22Rv1 (cell line): ENCODE data around the gene EXTL1.

ENCODE experiments used
- H3K27ac ChIP-seq: fragments of 450-650 bp; 2 replicates; pipeline ENCODE4 v1.5.1; 2017
- CTCF ChIP-seq: fragments of 450-650 bp; IDR thresholded peaks from 2 replicates; pipeline ENCODE4 v1.5.1; 2017; ENCODE audit warnings: mild to moderate bottlenecking
- ZFX ChIP-seq: fragments of 450-650 bp; IDR thresholded peaks from 2 replicates; pipeline ENCODE4 v1.6.1; 2017; ENCODE audit warnings: antibody characterized with exemption, borderline replicate concordance

The EXTL1 gene

GRCh38 chr1:26067432-26067911 is 45.9 kb downstream of the EXTL1 start, which contains the start of gene TRIM63:
TRIM63 (minus strand) TSS chr1:26067630; CDS start chr1:26067494, 136 bp downstream.
- no peak for TF ChIP-seq CTCF
- TF ChIP-seq ZFX = no peak
- no peak within 1 kb of the TSS for H3K27ac ChIP-seq

GRCh38 chr1:26069941-26070295 is 48.3 kb downstream of the EXTL1 start:
- TF ChIP-seq ZFX = no peak
- no peak for TF ChIP-seq CTCF
- H3K27ac ChIP-seq = no peak overlapping the region

GRCh38 chr1:26070296-26070962 is 48.9 kb downstream of the EXTL1 start:
- TF ChIP-seq ZFX = no peak
- TF ChIP-seq CTCF = no peak
- no peak overlapping the region for H3K27ac ChIP-seq

- TF ChIP-seq ZFX = no peak
- no peak for TF ChIP-seq CTCF
- H3K27ac ChIP-seq = no peak overlapping the region
Observed at GRCh38 chr1:26070963-26071342, 49.4 kb downstream of the EXTL1 start.

- TF ChIP-seq ZFX (no peak), CTCF (no peak)
- H3K27ac ChIP-seq = no peak overlapping the region
Observed at GRCh38 chr1:26072305-26072704, 50.7 kb downstream of the EXTL1 start.

GRCh38 chr1:26075421-26076144 is 54.0 kb downstream of the EXTL1 start:
- no peak overlapping the region for H3K27ac ChIP-seq
- TF ChIP-seq CTCF (no peak), ZFX (no peak)

GRCh38 chr1:26077524-26077923 is 55.9 kb downstream of the EXTL1 start:
- no peak for TF ChIP-seq ZFX
- no peak for TF ChIP-seq CTCF
- H3K27ac ChIP-seq = no peak overlapping the region
